ENCODE measurements around the gene COX6A2. TPM values are rescaled to one million over a fixed set of nuclear protein-coding genes. Genes with fewer than 3 reads are reported as not detected.

The COX6A2 gene
- total RNA-seq: not detected in 2 replicates
- long read RNA-seq: 0 reads

DNA sequence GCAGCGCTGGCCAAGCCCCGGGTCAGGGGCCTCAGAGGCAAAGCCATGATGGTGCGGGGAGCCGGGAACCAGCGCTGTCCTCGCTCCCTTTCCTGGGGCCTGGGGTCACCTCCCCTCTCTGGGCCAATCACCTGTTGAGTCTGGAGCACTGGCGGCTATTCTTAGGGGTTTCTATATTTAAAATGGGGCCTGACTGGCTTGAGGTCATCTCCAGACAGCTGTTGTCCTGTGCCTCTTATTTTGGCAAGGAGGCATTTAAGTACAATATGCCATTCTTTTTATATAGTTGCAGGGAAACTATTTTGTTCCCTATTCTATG is at the start of gene COX6A2:
TSS of gene COX6A2 (minus strand) at position 82 of the 319 bp plus-strand sequence. CDS start at position 47, 35 bp downstream.
- DNase-seq (ENCODE audit: extremely low spot score, unreplicated experiment): no peak
- Mint-ChIP-seq H3K9me3 (ENCODE audit: unreplicated experiment) (no peaks in the 10 kb centered on the region), H3K4me3 (ENCODE audit: unreplicated experiment) (no peak within 1 kb of the TSS), H3K27me3 (ENCODE audit: unreplicated experiment) (peaks cover 10% of the 10 kb centered on the region), H3K27ac (ENCODE audit: unreplicated experiment) (no peak within 1 kb of the TSS), H3K36me3 (ENCODE audit: unreplicated experiment) (no peaks in the 10 kb centered on the region), H3K4me1 (ENCODE audit: unreplicated experiment) (no peaks in the 10 kb centered on the region)
- TF ChIP-seq, protein P1, sequence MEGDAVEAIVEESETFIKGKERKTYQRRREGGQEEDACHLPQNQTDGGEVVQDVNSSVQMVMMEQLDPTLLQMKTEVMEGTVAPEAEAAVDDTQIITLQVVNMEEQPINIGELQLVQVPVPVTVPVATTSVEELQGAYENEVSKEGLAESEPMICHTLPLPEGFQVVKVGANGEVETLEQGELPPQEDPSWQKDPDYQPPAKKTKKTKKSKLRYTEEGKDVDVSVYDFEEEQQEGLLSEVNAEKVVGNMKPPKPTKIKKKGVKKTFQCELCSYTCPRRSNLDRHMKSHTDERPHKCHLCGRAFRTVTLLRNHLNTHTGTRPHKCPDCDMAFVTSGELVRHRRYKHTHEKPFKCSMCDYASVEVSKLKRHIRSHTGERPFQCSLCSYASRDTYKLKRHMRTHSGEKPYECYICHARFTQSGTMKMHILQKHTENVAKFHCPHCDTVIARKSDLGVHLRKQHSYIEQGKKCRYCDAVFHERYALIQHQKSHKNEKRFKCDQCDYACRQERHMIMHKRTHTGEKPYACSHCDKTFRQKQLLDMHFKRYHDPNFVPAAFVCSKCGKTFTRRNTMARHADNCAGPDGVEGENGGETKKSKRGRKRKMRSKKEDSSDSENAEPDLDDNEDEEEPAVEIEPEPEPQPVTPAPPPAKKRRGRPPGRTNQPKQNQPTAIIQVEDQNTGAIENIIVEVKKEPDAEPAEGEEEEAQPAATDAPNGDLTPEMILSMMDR (IDR thresholded peaks at IDR 0.05): no peak

DNA sequence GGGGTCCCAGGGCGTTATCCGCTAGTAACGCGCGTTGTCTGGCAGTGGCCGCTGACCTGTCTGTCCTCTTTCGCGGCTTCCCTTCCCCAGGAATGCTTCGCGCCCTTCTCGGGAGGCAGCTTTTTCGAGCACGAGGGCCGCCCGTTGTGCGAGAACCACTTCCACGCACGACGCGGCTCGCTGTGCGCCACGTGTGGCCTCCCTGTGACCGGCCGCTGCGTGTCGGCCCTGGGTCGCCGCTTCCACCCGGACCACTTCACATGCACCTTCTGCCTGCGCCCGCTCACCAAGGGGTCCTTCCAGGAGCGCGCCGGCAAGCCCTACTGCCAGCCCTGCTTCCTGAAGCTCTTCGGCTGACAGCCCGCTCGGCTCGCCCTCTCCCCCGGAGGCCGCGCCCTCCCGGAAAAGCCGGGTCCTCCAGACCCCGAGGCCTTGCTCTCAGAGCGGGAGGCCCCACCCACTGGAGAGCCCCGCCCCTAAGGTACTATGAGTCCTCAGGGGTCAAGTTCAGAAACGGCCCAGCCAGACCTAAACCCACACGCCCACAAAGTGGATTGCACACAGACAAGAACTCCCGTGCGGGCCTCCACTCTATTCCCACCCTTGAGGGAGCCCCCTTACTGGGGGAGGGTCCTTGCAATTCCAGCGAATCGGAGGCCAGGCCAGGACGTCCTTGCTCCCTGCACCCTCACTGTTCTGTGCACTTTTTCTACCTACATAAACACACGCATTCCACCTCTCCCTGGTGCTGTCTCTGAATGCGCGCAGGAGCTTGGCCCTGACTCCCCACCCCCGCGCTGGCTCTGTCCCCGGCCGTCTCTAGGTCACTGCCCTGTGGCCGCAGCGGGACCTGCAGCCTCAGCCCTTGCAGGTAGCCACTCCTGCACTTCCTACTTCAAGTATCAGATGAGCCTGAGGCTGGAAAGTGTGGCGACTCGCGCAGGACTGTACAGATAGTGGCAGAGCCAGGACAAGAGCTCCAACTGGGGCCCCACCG is 49.4 kb upstream of the COX6A2 start:
- Mint-ChIP-seq H3K36me3 (ENCODE audit: unreplicated experiment) (peaks cover 26% of the 10 kb centered on the region), H3K9me3 (ENCODE audit: unreplicated experiment) (no peaks in the 10 kb centered on the region), H3K27me3 (ENCODE audit: unreplicated experiment) (no peaks in the 10 kb centered on the region), H3K4me3 (ENCODE audit: unreplicated experiment) (no peak overlapping the region), H3K4me1 (ENCODE audit: unreplicated experiment) (peaks cover 24% of the 10 kb centered on the region), H3K27ac (ENCODE audit: unreplicated experiment) (no peak overlapping the region)
- TF ChIP-seq, protein P1 (IDR thresholded peaks at IDR 0.05): no peak
- no peak for DNase-seq (ENCODE audit: extremely low spot score, unreplicated experiment)

DNA sequence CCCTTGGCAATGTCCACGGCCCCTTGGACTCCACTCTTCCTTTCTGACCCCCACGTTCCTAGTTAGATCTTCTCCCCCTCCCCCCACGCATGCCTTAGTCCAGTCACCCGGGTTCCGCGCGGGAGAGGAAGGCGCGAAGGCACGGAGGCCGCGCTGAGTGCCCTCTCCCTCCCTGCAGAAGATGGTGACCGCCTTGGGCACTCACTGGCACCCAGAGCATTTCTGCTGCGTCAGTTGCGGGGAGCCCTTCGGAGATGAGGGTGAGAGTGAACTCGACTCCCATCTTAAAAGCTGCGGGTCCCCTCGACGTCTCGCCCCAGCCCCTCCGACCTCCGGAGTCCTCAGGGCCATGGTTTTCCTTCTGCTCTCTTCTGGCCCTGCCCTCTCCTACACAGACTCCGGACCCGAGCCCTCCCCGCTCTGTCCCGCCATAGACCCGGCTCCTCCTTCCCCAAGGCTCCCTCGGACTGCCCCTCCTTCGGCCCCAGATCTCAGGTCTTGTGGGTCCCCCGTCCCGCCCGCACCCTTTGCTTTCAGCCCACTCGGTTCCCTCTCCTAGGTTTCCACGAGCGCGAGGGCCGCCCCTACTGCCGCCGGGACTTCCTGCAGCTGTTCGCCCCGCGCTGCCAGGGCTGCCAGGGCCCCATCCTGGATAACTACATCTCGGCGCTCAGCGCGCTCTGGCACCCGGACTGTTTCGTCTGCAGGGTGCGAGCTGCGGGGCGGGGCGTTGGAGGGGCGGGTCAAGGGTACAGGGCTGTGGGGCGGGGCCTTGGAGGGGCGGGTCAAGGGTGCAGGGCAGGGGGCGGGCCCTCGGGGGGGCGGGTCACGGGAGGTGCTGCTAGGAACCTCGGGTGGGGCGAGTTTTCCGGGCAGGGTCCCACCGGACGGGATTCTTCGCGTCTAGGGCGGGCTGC is 48.4 kb upstream of the COX6A2 start:
- Mint-ChIP-seq H3K9me3 (ENCODE audit: unreplicated experiment) (no peaks in the 10 kb centered on the region), H3K27ac (ENCODE audit: unreplicated experiment) (no peak overlapping the region), H3K27me3 (ENCODE audit: unreplicated experiment) (no peaks in the 10 kb centered on the region), H3K4me1 (ENCODE audit: unreplicated experiment) (peaks cover 29% of the 10 kb centered on the region), H3K36me3 (ENCODE audit: unreplicated experiment) (peaks cover 26% of the 10 kb centered on the region), H3K4me3 (ENCODE audit: unreplicated experiment) (no peak overlapping the region)
- DNase-seq (ENCODE audit: extremely low spot score, unreplicated experiment): no peak
- TF ChIP-seq, protein P1 (IDR thresholded peaks at IDR 0.05): no peak

DNA sequence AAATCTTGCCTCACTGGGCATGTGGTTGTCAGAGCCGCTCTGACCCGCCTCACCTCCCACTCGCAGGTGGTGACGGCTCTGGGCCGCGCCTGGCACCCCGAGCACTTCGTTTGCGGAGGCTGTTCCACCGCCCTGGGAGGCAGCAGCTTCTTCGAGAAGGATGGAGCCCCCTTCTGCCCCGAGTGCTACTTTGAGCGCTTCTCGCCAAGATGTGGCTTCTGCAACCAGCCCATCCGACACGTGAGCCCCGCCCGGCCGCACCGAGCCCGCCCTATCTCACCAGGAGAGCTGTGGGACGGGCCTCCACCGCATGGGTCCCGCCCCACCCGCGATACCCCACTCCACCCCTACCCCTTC is 47.8 kb upstream of the COX6A2 start:
- no peaks in the 10 kb centered on the region for H3K9me3 Mint-ChIP-seq (ENCODE audit: unreplicated experiment)
- peaks cover 26% of the 10 kb centered on the region for H3K36me3 Mint-ChIP-seq (ENCODE audit: unreplicated experiment)
- H3K27ac Mint-ChIP-seq (ENCODE audit: unreplicated experiment): no peak overlapping the region
- peaks cover 34% of the 10 kb centered on the region for H3K4me1 Mint-ChIP-seq (ENCODE audit: unreplicated experiment)
- H3K27me3 Mint-ChIP-seq (ENCODE audit: unreplicated experiment): no peaks in the 10 kb centered on the region
- no peak overlapping the region for H3K4me3 Mint-ChIP-seq (ENCODE audit: unreplicated experiment)
- no peak for DNase-seq (ENCODE audit: extremely low spot score, unreplicated experiment)
- TF ChIP-seq, protein P1 (IDR thresholded peaks at IDR 0.05): no peak
